Lung (tissue), 12 donors: Measurements from ENCODE around the gene TPX2. TPM values are rescaled to one million over a fixed set of nuclear protein-coding genes. Genes with fewer than 3 reads are reported as not detected.

Experiments used
- ATAC-seq: fragments of 200-7000 bp; cut with Tn5 transposase; one replicate; pipeline ENCODE4 v1.9.1; 2020; ENCODE audit warnings: moderate number of reproducible peaks; ENCODE audit not compliant: insufficient read depth, low FRiP score
- DNase-seq, 3 donors: peaks; one replicate each; pipeline ENCODE4 v3.0.0-alpha.2; 2013 to 2017
- H3K27ac ChIP-seq, 2 donors: one replicate each; pipeline ENCODE4 v1.5.1; 2013; ENCODE audit warnings: mild to moderate bottlenecking in 2 of 2, moderate library complexity in 2 of 2, control low read depth in 1 of 2, inconsistent platforms in 1 of 2, low read depth in 1 of 2, low read length in 1 of 2
- H3K27me3 ChIP-seq, 3 donors: one replicate each; pipeline ENCODE4 v1.5.1; 2013; ENCODE audit warnings: low read length in 2 of 3; ENCODE audit not compliant: control insufficient read depth in 3 of 3, insufficient read depth in 3 of 3
- H3K36me3 ChIP-seq, 4 donors: one replicate each; pipeline ENCODE4 v1.5.1; 2013; ENCODE audit warnings: low read length in 4 of 4, mild to moderate bottlenecking in 1 of 4, moderate library complexity in 1 of 4; ENCODE audit not compliant: control insufficient read depth in 4 of 4, insufficient read depth in 4 of 4
- H3K4me1 ChIP-seq, 5 donors: one replicate each; pipeline ENCODE4 v1.5.1; 2013; ENCODE audit warnings: low read length in 5 of 5, mild to moderate bottlenecking in 2 of 5, moderate library complexity in 1 of 5; ENCODE audit not compliant: control insufficient read depth in 5 of 5, insufficient read depth in 5 of 5
- H3K4me3 ChIP-seq: one replicate; pipeline ENCODE4 v1.5.1; 2013; ENCODE audit warnings: mild to moderate bottlenecking, control low read depth, moderate library complexity
- H3K9ac ChIP-seq, 2 donors: one replicate each; pipeline ENCODE4 v1.5.1; 2013; ENCODE audit warnings: low read length in 2 of 2, control low read depth in 1 of 2; ENCODE audit not compliant: insufficient read depth in 1 of 2
- H3K9me3 ChIP-seq, 4 donors: one replicate each; pipeline ENCODE4 v1.5.1; 2013; ENCODE audit warnings: low read length in 3 of 4, mild to moderate bottlenecking in 1 of 4, moderate library complexity in 1 of 4; ENCODE audit not compliant: control insufficient read depth in 4 of 4, insufficient read depth in 3 of 4
- WGBS, 2 donors: extraction: QIAGEN DNeasy Blood & Tissue Kit; methylation state at CpG; one replicate each; pipeline ENCODE4 v1.1.7; 2013; 5-methylcytosine and 5-hydroxymethylcytosine counted together
- polyA plus RNA-seq, 2 donors: library from polyadenylated mRNA; stranded (reverse); fragments of 200-250 nt; gene quantifications; one replicate each; pipeline ENCODE4 v1.2.1, GENCODE V29; 2013
- total RNA-seq, 2 donors: library from RNA; depleted of rRNA in 1 of 2; stranded (reverse); fragments of >200 nt in 1 of 2; gene quantifications; one replicate each; pipeline ENCODE4 v1.2.1, GENCODE V29; 2014 to 2021
- TF ChIP-seq, protein P1 (sequence below): IDR thresholded peaks from 2 replicates; pipeline ENCODE4 v1.5.1; 2012; ENCODE audit warnings: mild to moderate bottlenecking; ENCODE audit errors: control extremely low read depth, extremely low read depth
- donor health status: control.
- donor health status: control.
- donor health status: Bipolar disorder and iron deficiency.
- donor health status: healthy.
- donor health status: DM: yes; HTN: yes; CAD: no.

Gene TPX2
- total and polyA plus RNA-seq, 4 donors, result 1.6 to 6.5 (median 2.0) TPM

DNA sequence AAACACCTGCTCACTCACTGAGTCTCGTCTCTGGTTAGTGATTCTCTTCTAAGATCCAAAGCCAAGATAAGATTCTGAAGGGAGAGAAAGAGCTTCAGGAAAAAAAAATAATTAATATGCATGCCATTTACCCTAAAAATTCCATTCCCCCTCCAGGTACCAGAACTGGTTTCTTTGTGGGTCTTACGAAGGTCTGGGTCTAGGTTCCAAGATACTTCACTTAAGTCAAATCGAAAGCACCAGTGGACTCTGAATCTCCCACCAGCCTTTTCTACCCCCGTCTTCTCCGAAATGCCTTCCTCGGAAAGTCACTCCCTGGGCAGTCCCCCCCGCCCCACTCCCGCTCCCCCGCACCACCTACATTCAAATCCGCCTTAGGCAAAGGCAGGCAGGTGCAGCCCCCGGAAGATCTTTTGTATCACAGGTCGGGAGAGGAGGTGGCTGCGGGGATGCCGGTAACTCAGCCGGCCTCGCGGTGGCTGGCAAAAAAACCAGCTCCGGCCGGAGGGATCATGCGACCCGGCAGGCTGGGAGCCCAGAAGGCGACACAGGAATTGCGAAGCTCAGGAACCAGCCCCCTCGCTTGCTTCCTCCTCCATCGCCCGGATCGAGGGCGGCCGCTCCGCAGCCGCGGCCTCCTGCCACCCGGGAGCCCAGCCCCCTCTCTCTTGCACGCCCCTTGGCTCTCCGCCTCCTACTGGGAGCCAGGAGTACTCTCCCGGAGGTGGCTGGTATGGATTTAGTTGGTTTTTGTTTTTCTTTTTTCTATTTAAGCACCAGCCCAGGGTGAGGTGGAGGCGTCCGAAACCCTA lies 16.6 kb upstream of the TPX2 start, which contains the start of gene BCL2L1:
Gene BCL2L1, minus strand, starts transcription at position 612 of the 812 bp plus-strand sequence. CDS start 650 bp downstream, outside the sequence.
- peak within 1 kb of the TSS; percentile 83 for H3K4me3 ChIP-seq
- DNase-seq (peak; percentile 88 to 92 (median 91)), ATAC-seq (peak; percentile 74)
- H3K4me1 ChIP-seq, result peaks cover 5 to 41% (median 31%) of the 10 kb centered on the region in 5 donors
- H3K36me3 ChIP-seq, result peaks cover 0 to 24% (median 17%) of the 10 kb centered on the region in 4 donors
- 1% methylated on average over 38 of the region's 38 CpGs for WGBS, 2 donors
- H3K9ac ChIP-seq, result peak within 1 kb of the TSS; percentile 93 to 97
- no peaks in the 10 kb centered on the region for H3K27me3 ChIP-seq
- H3K9me3 ChIP-seq, result no peaks in the 10 kb centered on the region
- H3K27ac ChIP-seq, result peak within 1 kb of the TSS; percentile 98 to 99
- TF ChIP-seq, protein P1, sequence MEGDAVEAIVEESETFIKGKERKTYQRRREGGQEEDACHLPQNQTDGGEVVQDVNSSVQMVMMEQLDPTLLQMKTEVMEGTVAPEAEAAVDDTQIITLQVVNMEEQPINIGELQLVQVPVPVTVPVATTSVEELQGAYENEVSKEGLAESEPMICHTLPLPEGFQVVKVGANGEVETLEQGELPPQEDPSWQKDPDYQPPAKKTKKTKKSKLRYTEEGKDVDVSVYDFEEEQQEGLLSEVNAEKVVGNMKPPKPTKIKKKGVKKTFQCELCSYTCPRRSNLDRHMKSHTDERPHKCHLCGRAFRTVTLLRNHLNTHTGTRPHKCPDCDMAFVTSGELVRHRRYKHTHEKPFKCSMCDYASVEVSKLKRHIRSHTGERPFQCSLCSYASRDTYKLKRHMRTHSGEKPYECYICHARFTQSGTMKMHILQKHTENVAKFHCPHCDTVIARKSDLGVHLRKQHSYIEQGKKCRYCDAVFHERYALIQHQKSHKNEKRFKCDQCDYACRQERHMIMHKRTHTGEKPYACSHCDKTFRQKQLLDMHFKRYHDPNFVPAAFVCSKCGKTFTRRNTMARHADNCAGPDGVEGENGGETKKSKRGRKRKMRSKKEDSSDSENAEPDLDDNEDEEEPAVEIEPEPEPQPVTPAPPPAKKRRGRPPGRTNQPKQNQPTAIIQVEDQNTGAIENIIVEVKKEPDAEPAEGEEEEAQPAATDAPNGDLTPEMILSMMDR, result peak; percentile 40

DNA sequence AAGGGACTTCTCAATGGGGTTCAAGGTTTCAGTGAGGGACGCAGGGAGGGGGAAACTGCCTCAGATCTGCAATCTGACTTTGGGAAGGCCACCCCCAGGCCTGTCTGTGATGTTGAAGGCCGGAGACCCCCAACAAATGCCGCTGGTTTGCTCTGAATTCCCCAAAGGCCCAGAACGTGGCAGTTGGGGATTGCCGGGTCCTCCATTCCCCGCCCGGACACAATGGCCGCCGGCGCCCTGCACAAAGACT lies 16.1 kb upstream of the TPX2 start:
- ATAC-seq (no peak), DNase-seq (no peak)
- peak overlapping the region; percentile 93 to 97 for H3K9ac ChIP-seq
- peak overlapping the region; percentile 98 to 99 for H3K27ac ChIP-seq
- H3K4me1 ChIP-seq, result peaks cover 2 to 37% (median 30%) of the 10 kb centered on the region in 5 donors
- H3K9me3 ChIP-seq, result no peaks in the 10 kb centered on the region
- H3K27me3 ChIP-seq, result no peaks in the 10 kb centered on the region
- peaks cover 0 to 24% (median 16%) of the 10 kb centered on the region in 4 donors for H3K36me3 ChIP-seq
- TF ChIP-seq, protein P1, result no peak
- 0 to 1% methylated on average over 10 of the region's 10 CpGs for WGBS, 2 donors
- H3K4me3 ChIP-seq, result peak overlapping the region; percentile 83

DNA sequence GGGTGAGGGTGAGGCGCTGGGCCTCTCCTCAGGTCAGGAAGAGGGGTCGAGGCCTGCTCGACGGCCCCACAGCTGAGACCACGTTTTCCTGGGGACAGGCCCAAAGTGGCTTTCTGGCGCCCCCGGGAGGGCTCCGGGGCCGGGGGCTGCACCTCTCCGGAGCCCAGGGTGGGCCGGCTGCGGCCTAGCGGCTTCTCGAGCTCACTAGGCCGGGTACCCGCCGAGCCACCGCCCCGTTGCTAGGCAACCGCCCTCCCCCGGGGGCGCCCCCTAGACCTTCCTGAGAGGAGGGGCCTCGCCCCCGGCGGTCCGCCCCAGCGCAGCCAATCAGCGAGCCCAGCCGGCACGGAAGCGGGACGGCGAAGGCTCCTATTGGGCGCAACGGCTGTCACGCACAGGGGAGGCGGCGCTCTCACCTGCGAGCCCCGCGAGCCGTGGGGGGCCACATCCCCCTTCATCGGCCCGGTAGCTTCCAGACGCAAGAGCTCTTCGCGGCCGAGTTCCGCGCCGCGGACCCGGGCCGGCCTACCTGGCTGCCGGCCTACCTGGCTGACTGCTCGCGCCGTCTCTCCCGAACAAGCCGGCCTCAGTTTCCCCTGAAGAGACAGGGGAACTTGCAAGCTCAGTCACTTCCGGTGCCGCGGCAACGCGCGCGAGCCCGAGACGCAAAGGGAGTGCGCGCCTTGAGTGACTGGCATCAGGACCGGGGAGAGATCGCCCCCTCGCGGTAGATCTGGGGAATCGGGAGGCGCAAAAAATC lies 15.6 kb upstream of the TPX2 start:
- peak overlapping the region; percentile 83 for H3K4me3 ChIP-seq
- ATAC-seq (peak; percentile 94), DNase-seq (peak; percentile 99)
- 0% methylated on average over 40 to 77 of the region's 77 CpGs for WGBS, 2 donors
- peaks cover 0 to 36% (median 28%) of the 10 kb centered on the region in 5 donors for H3K4me1 ChIP-seq
- no peaks in the 10 kb centered on the region for H3K27me3 ChIP-seq
- peak overlapping the region; percentile 98 to 99 for H3K27ac ChIP-seq
- H3K9me3 ChIP-seq, result no peaks in the 10 kb centered on the region
- peak overlapping the region; percentile 93 to 97 for H3K9ac ChIP-seq
- H3K36me3 ChIP-seq, result peaks cover 0 to 24% (median 15%) of the 10 kb centered on the region in 4 donors
- TF ChIP-seq, protein P1, result peak; percentile 97
